GM23338 (cell line): ENCODE measurements around the gene SLC25A44. TPM values are rescaled to one million over a fixed set of nuclear protein-coding genes. Genes with fewer than 3 reads are reported as not detected.

Experiments
- ATAC-seq: fragments of 200-7000 bp; cut with Tn5 transposase; 3 replicates; pipeline ENCODE4 v1.9.1; 2020
- DNase-seq: peaks from one replicate; pipeline ENCODE4 v3.0.0-alpha.2; 2015; ENCODE audit warnings: low spot score
- H2AFZ ChIP-seq: fragments of 200-600 bp; sonication (generic); 2 replicates; pipeline ENCODE4 v1.8.0; 2016; ENCODE audit warnings: antibody characterized with exemption, mild to moderate bottlenecking, moderate library complexity
- H3F3A ChIP-seq: fragments of 200-600 bp; sonication (generic); replicated peaks from 2 replicates; pipeline ENCODE4 v1.8.0; 2017; ENCODE audit warnings: antibody characterized with exemption, mixed run types, low read depth
- H3K27ac ChIP-seq: fragments of 200-600 bp; sonication (generic); 2 replicates; pipeline ENCODE4 v1.6.1; 2016; ENCODE audit warnings: low read depth
- H3K27me3 ChIP-seq: fragments of 200-600 bp; sonication (generic); 2 replicates; pipeline ENCODE4 v1.8.0; 2016; ENCODE audit warnings: mild to moderate bottlenecking, mixed run types, moderate library complexity; ENCODE audit not compliant: insufficient read depth
- H3K36me3 ChIP-seq: fragments of 200-600 bp; sonication (generic); 2 replicates; pipeline ENCODE4 v1.8.0; 2016; ENCODE audit warnings: mild to moderate bottlenecking; ENCODE audit not compliant: insufficient read depth
- H3K4me1 ChIP-seq: fragments of 200-600 bp; sonication (generic); 2 replicates; pipeline ENCODE4 v1.8.0; 2016; ENCODE audit warnings: mild to moderate bottlenecking, moderate library complexity; ENCODE audit not compliant: insufficient read depth
- H3K4me2 ChIP-seq: fragments of 200-600 bp; sonication (generic); 2 replicates; pipeline ENCODE4 v1.7.1; 2017; ENCODE audit warnings: mixed run types
- H3K4me3 ChIP-seq: fragments of 200-600 bp; sonication (generic); 2 replicates; pipeline ENCODE4 v1.6.1; 2016; ENCODE audit warnings: mixed run types
- H3K79me2 ChIP-seq: fragments of 200-600 bp; sonication (generic); replicated peaks from 2 replicates; pipeline ENCODE4 v1.8.0; 2017; ENCODE audit warnings: mild to moderate bottlenecking; ENCODE audit not compliant: insufficient read depth
- H3K9me2 ChIP-seq: fragments of 200-600 bp; sonication (generic); 2 replicates; pipeline ENCODE4 v1.8.0; 2017; ENCODE audit not compliant: insufficient read depth
- H4K20me1 ChIP-seq: fragments of 200-600 bp; sonication (generic); replicated peaks from 2 replicates; pipeline ENCODE4 v1.8.0; 2017; ENCODE audit warnings: mild to moderate bottlenecking; ENCODE audit not compliant: insufficient read depth
- H3K27ac Mint-ChIP-seq: 2 replicates; pipeline ENCODE4 v1.8.0; 2020; ENCODE audit warnings: inconsistent platforms, mild to moderate bottlenecking, moderate library complexity, mixed read lengths
- H3K27me3 Mint-ChIP-seq: 3 replicates; pipeline ENCODE4 v1.8.0; 2022; ENCODE audit warnings: low read depth, mild to moderate bottlenecking, moderate library complexity, mixed read lengths, inconsistent platforms; ENCODE audit not compliant: insufficient read depth, poor library complexity
- H3K36me3 Mint-ChIP-seq: 3 replicates; pipeline ENCODE4 v1.8.0; 2021; ENCODE audit warnings: low read depth, mild to moderate bottlenecking, inconsistent platforms, moderate library complexity, mixed read lengths
- H3K4me1 Mint-ChIP-seq: 3 replicates; pipeline ENCODE4 v1.8.0; 2020; ENCODE audit warnings: mild to moderate bottlenecking, inconsistent platforms, mixed read lengths
- H3K4me3 Mint-ChIP-seq: 3 replicates; pipeline ENCODE4 v1.8.0; 2021; ENCODE audit warnings: moderate library complexity, mild to moderate bottlenecking, inconsistent platforms, mixed read lengths
- H3K9me3 Mint-ChIP-seq: 3 replicates; pipeline ENCODE4 v1.8.0; 2020; ENCODE audit warnings: moderate library complexity, mild to moderate bottlenecking, inconsistent platforms, mixed read lengths
- CREB1 ChIP-seq: fragments of 250-450 bp; sonication (Bioruptor Pico); IDR thresholded peaks from 2 replicates; pipeline ENCODE4 v1.5.0; 2020; ENCODE audit warnings: low read depth, mild to moderate bottlenecking, moderate library complexity
- CTCF ChIP-seq, 2 experiments: fragments of 200-600 bp in 1 of 2; sonication (generic) in 1 of 2; conservative IDR thresholded peaks; 2 replicates each; pipeline versions ENCODE4 v1.5.1 to v1.6.1; 2016 to 2017; ENCODE audit warnings: antibody characterized with exemption in 2 of 2, low read depth in 2 of 2, mild to moderate bottlenecking in 2 of 2, moderate library complexity in 1 of 2
- EZH2 ChIP-seq: fragments of 200-600 bp; sonication (generic); IDR thresholded peaks from one replicate; pipeline ENCODE4 v1.8.0; 2017; ENCODE audit warnings: antibody characterized with exemption, mild to moderate bottlenecking, low read depth; ENCODE audit not compliant: unreplicated experiment
- EZH2phosphoT487 ChIP-seq: fragments of 200-600 bp; sonication (generic); IDR thresholded peaks from one replicate; pipeline ENCODE4 v1.8.1; 2018; ENCODE audit warnings: antibody characterized with exemption; ENCODE audit not compliant: unreplicated experiment
- JUNB ChIP-seq: IDR thresholded peaks from one replicate; pipeline ENCODE4 v1.6.1; 2016; ENCODE audit warnings: antibody characterized with exemption; ENCODE audit not compliant: unreplicated experiment
- NANOG ChIP-seq: IDR thresholded peaks from 2 replicates; pipeline ENCODE4 v1.6.1; 2016; ENCODE audit warnings: antibody characterized with exemption, borderline replicate concordance
- POLR2AphosphoS5 ChIP-seq: IDR thresholded peaks from 2 replicates; pipeline ENCODE4 v1.6.1; 2016; ENCODE audit warnings: antibody characterized with exemption, low read depth
- STAT1 ChIP-seq: IDR thresholded peaks from one replicate; pipeline ENCODE4 v1.6.1; 2016; ENCODE audit warnings: antibody characterized with exemption; ENCODE audit not compliant: unreplicated experiment
- ZNF114 ChIP-seq: fragments of 250-450 bp; sonication (Bioruptor Pico); IDR thresholded peaks from 2 replicates; pipeline ENCODE4 v1.5.0; 2020; ENCODE audit warnings: mild to moderate bottlenecking, moderate library complexity
- ZNF331 ChIP-seq: fragments of 250-450 bp; sonication (Bioruptor Pico); IDR thresholded peaks from 2 replicates; pipeline ENCODE4 v1.5.0; 2020; ENCODE audit warnings: low read depth, mild to moderate bottlenecking, moderate library complexity
- polyA plus RNA-seq: library from polyadenylated mRNA; unstranded; fragments of >200 nt; fragmentation: Nextera tagmentation; extraction: Ambion mirVana; gene quantifications from 2 replicates; pipeline ENCODE4 v1.2.1, GENCODE V29; 2016
- total RNA-seq: library from RNA; depleted of rRNA; stranded (reverse); fragments of >200 nt; shearing (Covaris generic); gene quantifications from 2 replicates; pipeline ENCODE4 v1.2.3, GENCODE V29; 2014
- TF ChIP-seq, protein P1 (sequence below): IDR thresholded peaks from 2 replicates; pipeline ENCODE4 v1.6.1; 2016; ENCODE audit warnings: antibody characterized with exemption

Gene SLC25A44
- total and polyA plus RNA-seq, 2 experiments from 2014 or later = 7.0 to 25.1 TPM

- H3K27me3 Mint-ChIP-seq = peaks cover 12% of the 10 kb centered on the region
- no peak overlapping the region for H3K4me3 ChIP-seq
- H3K79me2 ChIP-seq = no peaks in the 10 kb centered on the region
- no peaks in the 10 kb centered on the region for H4K20me1 ChIP-seq
- no peak overlapping the region for H2AFZ ChIP-seq
- H3K4me1 ChIP-seq = peaks cover 35% of the 10 kb centered on the region
- H3K27me3 ChIP-seq = no peaks in the 10 kb centered on the region
- H3K4me3 Mint-ChIP-seq = no peak overlapping the region
- no peak overlapping the region for H3K4me2 ChIP-seq
- H3F3A ChIP-seq = peaks cover 4% of the 10 kb centered on the region; the same call in 1 of the 2 replicates
- no peaks in the 10 kb centered on the region for H3K9me3 Mint-ChIP-seq
- no peaks in the 10 kb centered on the region for H3K36me3 ChIP-seq
- no peak for TF ChIP-seq JUNB
- TF ChIP-seq NANOG = no peak
- no peak for TF ChIP-seq CTCF (conservative IDR thresholded peaks at IDR 0.05; ENCODE audit: low read depth in 2 of 2)
- TF ChIP-seq CREB1 = no peak
- TF ChIP-seq POLR2AphosphoS5 = no peak
- TF ChIP-seq ZNF331 (CRISPR knock-in tag) = no peak
- no peak for TF ChIP-seq ZNF114
- TF ChIP-seq, protein P1, sequence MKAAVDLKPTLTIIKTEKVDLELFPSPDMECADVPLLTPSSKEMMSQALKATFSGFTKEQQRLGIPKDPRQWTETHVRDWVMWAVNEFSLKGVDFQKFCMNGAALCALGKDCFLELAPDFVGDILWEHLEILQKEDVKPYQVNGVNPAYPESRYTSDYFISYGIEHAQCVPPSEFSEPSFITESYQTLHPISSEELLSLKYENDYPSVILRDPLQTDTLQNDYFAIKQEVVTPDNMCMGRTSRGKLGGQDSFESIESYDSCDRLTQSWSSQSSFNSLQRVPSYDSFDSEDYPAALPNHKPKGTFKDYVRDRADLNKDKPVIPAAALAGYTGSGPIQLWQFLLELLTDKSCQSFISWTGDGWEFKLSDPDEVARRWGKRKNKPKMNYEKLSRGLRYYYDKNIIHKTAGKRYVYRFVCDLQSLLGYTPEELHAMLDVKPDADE = no peak
- DNase-seq (no peak), ATAC-seq (no peak)
- no peak overlapping the region for H3K27ac Mint-ChIP-seq
- no peaks in the 10 kb centered on the region for H3K9me2 ChIP-seq
- H3K36me3 Mint-ChIP-seq = no peaks in the 10 kb centered on the region
- H3K27ac ChIP-seq = no peak overlapping the region
- H3K4me1 Mint-ChIP-seq = peaks cover 36% of the 10 kb centered on the region
These were observed 35.9 kb upstream of the SLC25A44 start for GRCh38 chr1:156157966-156158365.

DNA sequence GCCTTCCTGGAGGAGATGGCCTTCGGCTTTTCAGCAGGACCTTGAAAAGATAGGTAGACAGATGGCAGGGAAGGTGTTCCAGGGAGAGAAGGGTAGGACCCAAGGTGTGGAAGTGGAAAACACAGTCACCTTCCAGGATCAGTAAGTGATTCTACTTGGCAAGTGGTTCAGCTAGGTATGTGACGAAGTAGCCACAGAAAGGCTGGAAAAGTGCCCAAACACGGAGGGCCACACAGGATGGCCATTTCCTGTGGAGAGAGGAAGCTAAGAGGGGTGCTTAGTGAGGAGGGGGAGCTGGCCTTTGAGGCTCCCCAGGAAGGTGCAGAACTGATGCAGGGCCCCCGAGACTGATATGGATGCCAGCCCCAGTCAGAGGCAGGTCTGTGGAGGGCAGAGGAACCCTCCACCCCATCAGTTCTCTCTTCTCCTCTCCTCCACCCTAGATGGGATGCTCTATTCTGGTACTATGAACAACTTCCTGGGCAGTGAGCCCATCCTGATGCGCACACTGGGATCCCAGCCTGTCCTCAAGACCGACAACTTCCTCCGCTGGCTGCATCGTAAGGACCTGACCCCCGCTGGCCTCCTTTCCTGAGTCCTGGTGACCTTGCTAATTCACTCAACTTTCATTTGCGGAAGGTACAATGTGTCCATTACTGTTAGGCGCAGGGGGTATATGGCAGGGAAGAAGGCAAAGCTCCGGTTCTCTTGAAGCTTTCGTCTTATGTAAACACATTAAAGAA, 33.7 kb upstream of the SLC25A44 start:
- H3K79me2 ChIP-seq = no peaks in the 10 kb centered on the region
- peaks cover 24% of the 10 kb centered on the region for H3K4me1 Mint-ChIP-seq
- H3K9me2 ChIP-seq = no peaks in the 10 kb centered on the region
- no peak overlapping the region for H3K27ac Mint-ChIP-seq
- no peaks in the 10 kb centered on the region for H3K9me3 Mint-ChIP-seq
- H3K27ac ChIP-seq = no peak overlapping the region
- H3K4me3 Mint-ChIP-seq = peak overlapping the region; percentile 72
- DNase-seq (peak; percentile 43), ATAC-seq (peak; percentile 6; the same call in 2 of the 3 replicates)
- peaks cover 9% of the 10 kb centered on the region for H3K27me3 Mint-ChIP-seq
- H3K4me1 ChIP-seq = peaks cover 28% of the 10 kb centered on the region
- peak overlapping the region; percentile 96 for H2AFZ ChIP-seq
- no peaks in the 10 kb centered on the region for H3K36me3 ChIP-seq
- peaks cover 2% of the 10 kb centered on the region; the same call in 1 of the 3 replicates for H3K36me3 Mint-ChIP-seq
- H3K27me3 ChIP-seq = no peaks in the 10 kb centered on the region
- H3K4me2 ChIP-seq = peak overlapping the region; percentile 81
- H4K20me1 ChIP-seq = no peaks in the 10 kb centered on the region
- H3F3A ChIP-seq = peaks cover 4% of the 10 kb centered on the region; the same call in 1 of the 2 replicates
- H3K4me3 ChIP-seq = peak overlapping the region; percentile 56
- TF ChIP-seq EZH2 (no peak), JUNB (no peak), CREB1 (no peak), CTCF (conservative IDR thresholded peaks at IDR 0.05; ENCODE audit: low read depth in 2 of 2) (no peak), ZNF331 (CRISPR knock-in tag) (no peak), EZH2phosphoT487 (no peak), POLR2AphosphoS5 (no peak), STAT1 (no peak)
- TF ChIP-seq, protein P1 = no peak
